GM18505 (cell line): ENCODE measurements around the gene SIVA1.

Source experiments
- ATAC-seq: cut with Tn5 transposase; IDR thresholded peaks from one replicate; pipeline ENCODE4 v1.9.1; 2021; ENCODE audit not compliant: unreplicated experiment
- POLR2A ChIP-seq: IDR thresholded peaks from 4 replicates; pipeline ENCODE4 v1.6.1; 2011; ENCODE audit warnings: borderline replicate concordance; ENCODE audit not compliant: insufficient read depth, insufficient read length; ENCODE audit errors: extremely low read depth

The SIVA1 gene

GRCh38 chr14:104734601-104734990 lies 18.4 kb upstream of the SIVA1 start:
- ATAC-seq: no peak
- no peak for TF ChIP-seq POLR2A

- no peak for ATAC-seq
- no peak for TF ChIP-seq POLR2A
These were observed 17.8 kb upstream of the SIVA1 start for GRCh38 chr14:104734991-104735779.

GRCh38 chr14:104735830-104736642 lies 16.9 kb upstream of the SIVA1 start:
- ATAC-seq: no peak
- TF ChIP-seq POLR2A: no peak

GRCh38 chr14:104738375-104739019 lies 14.4 kb upstream of the SIVA1 start:
- ATAC-seq: no peak
- TF ChIP-seq POLR2A: no peak

- ATAC-seq: no peak
- no peak for TF ChIP-seq POLR2A
These were observed 13.9 kb upstream of the SIVA1 start for GRCh38 chr14:104739026-104739425.

- no peak for ATAC-seq
- TF ChIP-seq POLR2A: no peak
These were observed 13.1 kb upstream of the SIVA1 start for GRCh38 chr14:104739546-104740516.

- ATAC-seq: no peak
These were observed 11.7 kb upstream of the SIVA1 start for GRCh38 chr14:104741108-104741802.

GRCh38 chr14:104741803-104742251 lies 11.1 kb upstream of the SIVA1 start:
- ATAC-seq: no peak

More at GRCh38 chr14:104741108-104741802, 11.7 kb upstream of the SIVA1 start:
- TF ChIP-seq POLR2A: no peak

GRCh38 chr14:104742586-104743455 lies 10.1 kb upstream of the SIVA1 start:
- no peak for ATAC-seq
- TF ChIP-seq POLR2A: no peak

More at GRCh38 chr14:104741803-104742251, 11.1 kb upstream of the SIVA1 start:
- TF ChIP-seq POLR2A: no peak

- ATAC-seq: no peak
- TF ChIP-seq POLR2A: no peak
These were observed 9.2 kb upstream of the SIVA1 start for GRCh38 chr14:104743461-104744380.
